Mesenchymal stem cell (in vitro differentiated cells and primary cell): ENCODE results near the gene KIF6.
A peak's percentile ranks its signal among the peaks of the same experiment; 100 is the strongest.

Experiments
- DNase-seq: peaks from one replicate; pipeline ENCODE4 v3.0.0-alpha.2; 2013
- H2AFZ ChIP-seq: one replicate; pipeline ENCODE4 v1.6.1; 2013; ENCODE audit warnings: low read depth, mild to moderate bottlenecking, control low read depth, inconsistent platforms, low read length, moderate library complexity
- H2AK5ac ChIP-seq: 2 replicates; pipeline ENCODE4 v1.6.1; 2013; ENCODE audit warnings: low read length, moderate library complexity, mild to moderate bottlenecking, inconsistent platforms; ENCODE audit not compliant: severe bottlenecking
- H2BK120ac ChIP-seq: one replicate; pipeline ENCODE4 v1.6.1; 2013; ENCODE audit warnings: low read depth, mild to moderate bottlenecking, inconsistent platforms, low read length, moderate library complexity
- H2BK12ac ChIP-seq, 2 experiments: one replicate each; pipeline ENCODE4 v1.6.1; 2013; ENCODE audit warnings: inconsistent platforms in 2 of 2, low read length in 2 of 2, mild to moderate bottlenecking in 2 of 2, moderate library complexity in 2 of 2, control low read depth in 1 of 2
- H2BK15ac ChIP-seq: one replicate; pipeline ENCODE4 v1.6.1; 2013; ENCODE audit warnings: mild to moderate bottlenecking, low read depth, inconsistent platforms; ENCODE audit not compliant: poor library complexity, severe bottlenecking
- H2BK5ac ChIP-seq: 2 replicates; pipeline ENCODE4 v1.6.1; 2013; ENCODE audit warnings: low read depth, mild to moderate bottlenecking, low read length, control low read depth, inconsistent platforms; ENCODE audit not compliant: poor library complexity, severe bottlenecking
- H3K14ac ChIP-seq, 2 experiments: one replicate each; pipeline ENCODE4 v1.6.1; 2013; ENCODE audit warnings: inconsistent platforms in 2 of 2, low read length in 2 of 2, control low read depth in 1 of 2, mild to moderate bottlenecking in 1 of 2, moderate library complexity in 1 of 2
- H3K18ac ChIP-seq, 2 experiments: one replicate each; pipeline ENCODE4 v1.6.1; 2013; ENCODE audit warnings: inconsistent platforms in 2 of 2, low read length in 2 of 2, control low read depth in 1 of 2, low read depth in 1 of 2, mild to moderate bottlenecking in 1 of 2
- H3K23ac ChIP-seq, 2 experiments: one replicate each; pipeline ENCODE4 v1.6.1; 2013; ENCODE audit warnings: inconsistent platforms in 2 of 2, low read length in 2 of 2, mild to moderate bottlenecking in 2 of 2, moderate library complexity in 2 of 2, control low read depth in 1 of 2
- H3K27ac ChIP-seq: 2 replicates; pipeline ENCODE4 v1.5.1; 2013; ENCODE audit warnings: mild to moderate bottlenecking, moderate library complexity, low read length, control low read depth, inconsistent platforms; ENCODE audit not compliant: poor library complexity, severe bottlenecking
- H3K27me3 ChIP-seq, 2 experiments: 2 replicates each; pipeline versions ENCODE4 v1.6.1 to v1.7.0; 2013; ENCODE audit warnings: low read length in 2 of 2, mild to moderate bottlenecking in 2 of 2, moderate library complexity in 2 of 2, control low read depth in 1 of 2, inconsistent platforms in 1 of 2; ENCODE audit not compliant: control insufficient read depth in 1 of 2, insufficient read depth in 1 of 2
- H3K36me3 ChIP-seq, 2 experiments: 2 replicates each; pipeline versions ENCODE4 v1.6.1 to v1.7.0; 2013; ENCODE audit warnings: low read length in 2 of 2, control low read depth in 1 of 2, inconsistent platforms in 1 of 2, low read depth in 1 of 2, mild to moderate bottlenecking in 1 of 2; ENCODE audit not compliant: insufficient read depth in 2 of 2, control insufficient read depth in 1 of 2
- H3K4ac ChIP-seq, 2 experiments: one replicate each; pipeline ENCODE4 v1.6.1; 2013; ENCODE audit warnings: inconsistent platforms in 2 of 2, low read length in 2 of 2, mild to moderate bottlenecking in 2 of 2, moderate library complexity in 2 of 2, control low read depth in 1 of 2, low read depth in 1 of 2
- H3K4me1 ChIP-seq: 2 replicates; pipeline ENCODE4 v1.6.1; 2013; ENCODE audit warnings: low read depth, low read length, control low read depth; ENCODE audit not compliant: control insufficient read depth, insufficient read depth
- H3K4me2 ChIP-seq: 2 replicates; pipeline ENCODE4 v1.6.1; 2013; ENCODE audit warnings: low read length, mild to moderate bottlenecking, inconsistent platforms; ENCODE audit not compliant: poor library complexity, severe bottlenecking
- H3K4me3 ChIP-seq, 2 experiments: 2 replicates each; pipeline versions ENCODE4 v1.5.1 to v1.7.0; 2013; ENCODE audit warnings: low read length in 2 of 2, mild to moderate bottlenecking in 2 of 2, control low read depth in 1 of 2, low read depth in 1 of 2; ENCODE audit not compliant: insufficient read depth in 1 of 2
- H3K79me1 ChIP-seq: replicated peaks from 2 replicates; pipeline ENCODE4 v1.6.1; 2013; ENCODE audit warnings: mild to moderate bottlenecking, control low read depth, low read length, inconsistent platforms; ENCODE audit not compliant: poor library complexity, severe bottlenecking
- H3K9ac ChIP-seq: 2 replicates; pipeline ENCODE4 v1.7.0; 2013; ENCODE audit warnings: mild to moderate bottlenecking, low read length, moderate library complexity
- H3K9me3 ChIP-seq: 2 replicates; pipeline ENCODE4 v1.7.0; 2013; ENCODE audit warnings: mild to moderate bottlenecking, low read length; ENCODE audit not compliant: control insufficient read depth
- H4K8ac ChIP-seq: one replicate; pipeline ENCODE4 v1.6.1; 2013; ENCODE audit warnings: inconsistent platforms, mild to moderate bottlenecking, low read length, moderate library complexity
- H4K91ac ChIP-seq: one replicate; pipeline ENCODE4 v1.6.1; 2013; ENCODE audit warnings: mild to moderate bottlenecking, low read length, inconsistent platforms
- WGBS: methylation state at CpG from one replicate; pipeline ENCODE4 v1.1.7; 2013; ENCODE audit warnings: mixed read lengths; 5-methylcytosine and 5-hydroxymethylcytosine counted together

KIF6 gene

DNA sequence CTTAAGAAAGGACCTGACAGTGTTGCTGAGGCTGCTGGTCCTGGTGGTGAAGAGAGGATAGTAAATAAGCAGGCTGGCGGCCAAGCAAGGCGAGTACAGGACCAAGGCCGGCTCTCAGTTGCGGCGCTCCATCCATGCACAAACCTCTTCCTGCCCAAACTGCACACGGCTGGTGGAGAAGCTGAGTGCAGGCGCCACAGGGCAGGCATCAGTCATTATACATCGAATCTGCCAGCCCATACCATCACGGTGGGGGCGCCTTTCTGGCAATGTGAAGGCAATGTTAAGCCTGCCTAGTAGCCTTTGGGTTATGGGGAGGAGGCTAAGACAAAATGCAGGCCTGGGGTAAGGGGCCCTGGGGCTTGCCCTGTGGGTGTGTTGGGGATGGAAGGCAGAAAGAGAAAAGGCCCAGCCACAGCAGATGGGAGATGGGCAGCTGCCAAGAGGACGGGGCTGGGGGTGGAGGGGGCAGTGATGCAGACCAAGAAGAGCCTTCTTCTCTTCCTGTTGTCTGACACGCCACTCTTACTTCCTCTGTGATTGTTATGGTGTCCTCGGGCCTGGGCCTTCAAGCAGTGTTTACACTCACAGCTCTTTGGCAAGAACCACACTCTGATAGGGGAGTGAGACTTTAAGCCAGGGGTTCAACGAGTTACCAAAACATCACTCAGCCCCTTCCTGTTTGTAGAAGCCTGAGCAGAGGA lies 382.4 kb downstream of the KIF6 start:
- Histone ChIP-seq H2BK12ac (peak overlapping the region; percentile 19 to 64), H2BK15ac (peak overlapping the region; percentile 8), H3K4me3 (no peak overlapping the region), H3K18ac (peak overlapping the region; percentile 44 to 78), H3K9me3 (no peaks in the 10 kb centered on the region), H3K27ac (no peak overlapping the region), H2AK5ac (no peak overlapping the region), H2BK5ac (no peak overlapping the region), H2BK120ac (peak overlapping the region; percentile 54), H3K27me3 (peaks cover 25 to 38% of the 10 kb centered on the region in 2 experiments), H3K4me1 (peaks cover 6% of the 10 kb centered on the region), H3K9ac (no peak overlapping the region), H3K23ac (no peak overlapping the region), H3K4me2 (no peak overlapping the region), H2AFZ (no peak overlapping the region), H4K91ac (peak overlapping the region; percentile 91), H4K8ac (peak overlapping the region; percentile 74), H3K36me3 (no peaks in the 10 kb centered on the region), H3K14ac (peak overlapping the region in 1 of 2 experiments; percentile 5), H3K4ac (peak overlapping the region in 1 of 2 experiments; percentile 84), H3K79me1 (no peaks in the 10 kb centered on the region)
- DNase-seq, result peak; percentile 49
- WGBS, result 70% methylated on average over 14 of the region's 14 CpGs

DNA sequence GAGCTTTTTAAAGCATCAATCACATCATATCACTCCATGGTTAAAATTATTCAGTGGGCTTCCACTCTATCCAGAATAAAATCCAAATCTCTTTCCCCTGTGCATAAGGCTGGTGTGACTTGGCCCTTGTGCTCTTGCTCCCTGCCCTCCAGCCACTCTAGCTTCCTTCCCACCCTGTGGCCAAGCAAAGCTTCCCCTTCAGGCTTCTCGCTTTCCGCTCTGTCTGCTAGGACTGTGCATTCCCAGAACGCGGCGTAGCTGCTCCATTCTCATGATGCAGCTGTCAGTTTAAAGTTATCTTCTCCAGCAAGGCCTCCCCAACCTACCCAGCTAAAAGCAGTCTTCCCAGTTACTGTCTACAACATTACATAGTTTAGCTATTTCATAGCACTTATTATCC lies 383.3 kb downstream of the KIF6 start:
- no peak overlapping the region for H2BK15ac ChIP-seq
- H3K4me2 ChIP-seq, result no peak overlapping the region
- H3K36me3 ChIP-seq, result no peaks in the 10 kb centered on the region
- no peak overlapping the region for H3K9ac ChIP-seq
- H3K27ac ChIP-seq, result no peak overlapping the region
- no peaks in the 10 kb centered on the region for H3K9me3 ChIP-seq
- H4K91ac ChIP-seq, result peak overlapping the region; percentile 52
- no peak overlapping the region for H3K23ac ChIP-seq
- H2BK12ac ChIP-seq, result peak overlapping the region in 1 of 2 experiments; percentile 77
- H4K8ac ChIP-seq, result peak overlapping the region; percentile 35
- no peak overlapping the region for H2AK5ac ChIP-seq
- H3K4me1 ChIP-seq, result peaks cover 3% of the 10 kb centered on the region
- H3K18ac ChIP-seq, result peak overlapping the region in 1 of 2 experiments; percentile 5
- WGBS, result 94% methylated on average over 5 of the region's 5 CpGs
- H2BK5ac ChIP-seq, result no peak overlapping the region
- no peak overlapping the region for H3K4ac ChIP-seq
- no peak overlapping the region for H3K4me3 ChIP-seq
- DNase-seq, result no peak
- H2BK120ac ChIP-seq, result no peak overlapping the region
- no peak overlapping the region for H2AFZ ChIP-seq
- no peak overlapping the region for H3K14ac ChIP-seq
- peaks cover 29 to 43% of the 10 kb centered on the region in 2 experiments for H3K27me3 ChIP-seq
- H3K79me1 ChIP-seq, result no peaks in the 10 kb centered on the region

DNA sequence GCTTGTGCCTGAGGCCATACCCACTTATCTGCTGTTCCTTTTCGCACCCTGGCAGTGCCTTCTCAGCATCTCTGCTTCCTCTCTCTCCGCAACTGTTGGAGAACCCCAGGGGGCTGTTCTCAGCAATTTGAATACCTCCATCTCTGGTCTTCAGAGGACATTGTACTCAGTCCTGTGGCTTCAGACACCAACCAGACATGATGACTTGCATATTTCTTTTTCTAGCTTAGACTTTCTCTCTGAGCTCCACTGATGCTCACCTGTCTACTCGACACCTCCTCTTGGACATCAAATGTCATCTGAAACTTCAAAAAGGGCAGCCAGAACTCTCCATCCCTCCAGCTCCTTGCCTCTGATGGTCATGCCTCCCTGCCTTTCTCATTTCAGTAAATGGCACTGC lies 383.9 kb downstream of the KIF6 start:
- H3K79me1 ChIP-seq, result no peaks in the 10 kb centered on the region
- H3K14ac ChIP-seq, result peak overlapping the region in 1 of 2 experiments; percentile 35
- no peak overlapping the region for H2BK15ac ChIP-seq
- H4K8ac ChIP-seq, result peak overlapping the region; percentile 8
- no peak overlapping the region for H3K4me3 ChIP-seq
- H4K91ac ChIP-seq, result no peak overlapping the region
- H3K4me1 ChIP-seq, result peaks cover 3% of the 10 kb centered on the region
- no peak overlapping the region for H3K4me2 ChIP-seq
- peak overlapping the region in 1 of 2 experiments; percentile 87 for H2BK12ac ChIP-seq
- H3K27me3 ChIP-seq, result peaks cover 29 to 43% of the 10 kb centered on the region in 2 experiments
- peak overlapping the region; percentile 14 to 46 for H3K18ac ChIP-seq
- H3K23ac ChIP-seq, result no peak overlapping the region
- no peak overlapping the region for H2BK5ac ChIP-seq
- 88% methylated on average over 3 of the region's 3 CpGs for WGBS
- H3K27ac ChIP-seq, result no peak overlapping the region
- no peak overlapping the region for H3K4ac ChIP-seq
- H3K9ac ChIP-seq, result no peak overlapping the region
- no peak overlapping the region for H2AK5ac ChIP-seq
- H3K36me3 ChIP-seq, result no peaks in the 10 kb centered on the region
- no peak overlapping the region for H2BK120ac ChIP-seq
- no peak overlapping the region for H2AFZ ChIP-seq
- DNase-seq, result no peak
- no peaks in the 10 kb centered on the region for H3K9me3 ChIP-seq

DNA sequence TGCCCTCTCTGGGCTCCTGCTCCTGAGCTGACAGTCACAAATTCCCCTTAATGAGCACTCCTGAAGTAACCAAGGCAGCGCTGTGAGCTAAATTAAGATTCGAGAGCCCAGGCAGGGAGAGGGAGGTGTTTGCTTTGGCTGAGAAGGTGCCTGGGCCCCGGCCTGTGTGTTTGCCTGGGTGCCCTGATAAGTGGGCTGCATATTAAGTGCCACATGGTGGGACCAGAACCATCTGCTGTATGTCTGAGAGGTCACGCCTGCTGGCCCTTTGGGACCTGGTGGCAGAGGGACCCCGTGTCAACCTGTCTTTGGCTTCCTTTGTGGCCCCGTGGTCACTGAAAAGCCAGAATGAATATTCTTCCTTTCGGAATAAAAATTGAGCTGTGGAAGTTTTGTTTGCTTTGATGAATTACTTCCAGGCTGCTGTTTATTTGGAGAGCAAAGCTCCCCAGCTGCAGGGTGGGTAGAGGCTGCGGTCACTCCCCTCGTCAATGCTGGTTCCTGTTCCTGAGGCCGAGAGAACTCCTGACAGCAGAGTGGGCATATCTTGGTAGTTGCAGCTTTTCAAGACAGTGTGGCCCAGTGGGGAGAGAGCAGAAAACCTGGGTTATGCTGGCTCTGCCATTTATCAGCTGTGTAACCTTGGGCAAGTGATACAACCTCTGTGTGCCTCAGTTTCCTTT lies 385.2 kb downstream of the KIF6 start:
- no peaks in the 10 kb centered on the region for H3K36me3 ChIP-seq
- no peak overlapping the region for H3K23ac ChIP-seq
- peak; percentile 17 for DNase-seq
- peak overlapping the region; percentile 82 for H4K91ac ChIP-seq
- no peak overlapping the region for H2BK120ac ChIP-seq
- H3K4me2 ChIP-seq, result no peak overlapping the region
- H2AK5ac ChIP-seq, result no peak overlapping the region
- peak overlapping the region in 1 of 2 experiments; percentile 59 for H3K4ac ChIP-seq
- H3K27me3 ChIP-seq, result peaks cover 30 to 46% of the 10 kb centered on the region in 2 experiments
- no peaks in the 10 kb centered on the region for H3K79me1 ChIP-seq
- H3K9me3 ChIP-seq, result no peaks in the 10 kb centered on the region
- no peak overlapping the region for H3K14ac ChIP-seq
- H2BK15ac ChIP-seq, result no peak overlapping the region
- no peak overlapping the region for H3K27ac ChIP-seq
- peaks cover 4% of the 10 kb centered on the region for H3K4me1 ChIP-seq
- peak overlapping the region; percentile 75 to 81 for H2BK12ac ChIP-seq
- H2BK5ac ChIP-seq, result no peak overlapping the region
- no peak overlapping the region for H3K4me3 ChIP-seq
- H2AFZ ChIP-seq, result peak overlapping the region; percentile 14
- H3K9ac ChIP-seq, result no peak overlapping the region
- WGBS, result 33% methylated on average over 10 of the region's 10 CpGs
- peak overlapping the region; percentile 82 for H4K8ac ChIP-seq
- peak overlapping the region; percentile 38 to 67 for H3K18ac ChIP-seq
